ENCODE measurements around the gene GRIK3.

Gene GRIK3

DNA sequence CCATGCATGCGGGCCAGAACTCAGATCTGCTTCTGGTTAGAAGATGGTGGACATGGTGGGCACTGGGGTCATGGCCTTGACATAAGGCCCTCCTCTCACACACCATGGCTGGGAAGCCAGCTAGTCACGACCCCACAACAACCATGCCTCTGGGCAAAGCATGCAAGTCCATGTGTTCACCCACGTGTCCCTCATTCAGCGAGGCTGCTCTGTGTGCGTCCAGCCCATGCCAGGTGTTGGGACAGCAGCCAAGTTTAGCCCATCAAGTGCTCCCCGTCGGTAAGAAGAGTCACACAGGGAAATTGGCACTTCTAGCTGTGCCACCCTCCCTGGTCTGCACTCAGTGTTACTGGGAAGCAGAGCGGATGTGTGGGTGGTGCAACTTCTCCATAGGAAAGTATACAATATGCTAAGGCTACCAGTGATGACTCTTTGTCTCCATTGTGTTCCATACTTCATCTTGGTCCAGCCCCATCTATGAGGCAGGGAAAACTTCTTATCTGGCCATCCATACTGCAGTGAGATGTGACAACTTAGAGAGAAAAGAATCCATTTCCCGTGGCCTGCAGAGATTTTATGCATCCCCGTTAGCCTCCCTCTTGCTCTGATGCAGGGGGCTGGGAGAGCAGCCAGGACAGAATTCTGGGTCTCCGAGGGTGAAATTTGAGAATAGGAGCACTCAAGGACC lies 198.0 kb downstream of the GRIK3 start:
- TF ChIP-seq, protein P1, sequence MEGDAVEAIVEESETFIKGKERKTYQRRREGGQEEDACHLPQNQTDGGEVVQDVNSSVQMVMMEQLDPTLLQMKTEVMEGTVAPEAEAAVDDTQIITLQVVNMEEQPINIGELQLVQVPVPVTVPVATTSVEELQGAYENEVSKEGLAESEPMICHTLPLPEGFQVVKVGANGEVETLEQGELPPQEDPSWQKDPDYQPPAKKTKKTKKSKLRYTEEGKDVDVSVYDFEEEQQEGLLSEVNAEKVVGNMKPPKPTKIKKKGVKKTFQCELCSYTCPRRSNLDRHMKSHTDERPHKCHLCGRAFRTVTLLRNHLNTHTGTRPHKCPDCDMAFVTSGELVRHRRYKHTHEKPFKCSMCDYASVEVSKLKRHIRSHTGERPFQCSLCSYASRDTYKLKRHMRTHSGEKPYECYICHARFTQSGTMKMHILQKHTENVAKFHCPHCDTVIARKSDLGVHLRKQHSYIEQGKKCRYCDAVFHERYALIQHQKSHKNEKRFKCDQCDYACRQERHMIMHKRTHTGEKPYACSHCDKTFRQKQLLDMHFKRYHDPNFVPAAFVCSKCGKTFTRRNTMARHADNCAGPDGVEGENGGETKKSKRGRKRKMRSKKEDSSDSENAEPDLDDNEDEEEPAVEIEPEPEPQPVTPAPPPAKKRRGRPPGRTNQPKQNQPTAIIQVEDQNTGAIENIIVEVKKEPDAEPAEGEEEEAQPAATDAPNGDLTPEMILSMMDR (IDR thresholded peaks at IDR 0.05; ENCODE audit: insufficient read depth, low read length, missing control alignments), result no peak
- no peak for DNase-seq (ENCODE audit: low read depth, low spot score)
- ChIA-PET POLR2A (no interaction called here), CTCF (no interaction called here)
- no peak overlapping the region for H3K4me3 ChIP-seq (ENCODE audit: low read depth, low read length)

DNA sequence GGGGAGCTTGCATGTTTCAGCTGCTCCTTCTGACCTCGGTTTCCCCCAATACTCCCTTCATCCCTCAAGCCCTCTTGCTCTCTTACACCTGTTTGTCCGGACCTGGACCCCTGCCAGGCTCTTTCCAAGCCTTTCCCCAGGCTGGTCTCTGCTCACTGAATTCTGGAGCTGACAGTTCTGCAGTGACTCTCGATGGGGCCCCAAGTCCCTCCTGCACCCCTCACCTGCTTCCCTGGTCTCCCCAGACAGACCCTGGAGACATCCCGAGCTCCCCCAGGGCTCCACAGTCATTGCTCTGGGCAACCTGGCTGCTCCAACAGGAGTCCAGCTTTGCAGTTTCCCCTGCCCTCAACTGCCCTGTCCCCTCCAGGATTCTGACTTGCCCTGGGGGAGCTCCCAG lies 198.6 kb downstream of the GRIK3 start:
- no peak overlapping the region for H3K4me3 ChIP-seq (ENCODE audit: low read depth, low read length)
- TF ChIP-seq, protein P1 (IDR thresholded peaks at IDR 0.05; ENCODE audit: insufficient read depth, low read length, missing control alignments), result no peak
- POLR2A ChIA-PET, result no interaction called here
- CTCF ChIA-PET, result no interaction called here
- no peak for DNase-seq (ENCODE audit: low read depth, low spot score)

DNA sequence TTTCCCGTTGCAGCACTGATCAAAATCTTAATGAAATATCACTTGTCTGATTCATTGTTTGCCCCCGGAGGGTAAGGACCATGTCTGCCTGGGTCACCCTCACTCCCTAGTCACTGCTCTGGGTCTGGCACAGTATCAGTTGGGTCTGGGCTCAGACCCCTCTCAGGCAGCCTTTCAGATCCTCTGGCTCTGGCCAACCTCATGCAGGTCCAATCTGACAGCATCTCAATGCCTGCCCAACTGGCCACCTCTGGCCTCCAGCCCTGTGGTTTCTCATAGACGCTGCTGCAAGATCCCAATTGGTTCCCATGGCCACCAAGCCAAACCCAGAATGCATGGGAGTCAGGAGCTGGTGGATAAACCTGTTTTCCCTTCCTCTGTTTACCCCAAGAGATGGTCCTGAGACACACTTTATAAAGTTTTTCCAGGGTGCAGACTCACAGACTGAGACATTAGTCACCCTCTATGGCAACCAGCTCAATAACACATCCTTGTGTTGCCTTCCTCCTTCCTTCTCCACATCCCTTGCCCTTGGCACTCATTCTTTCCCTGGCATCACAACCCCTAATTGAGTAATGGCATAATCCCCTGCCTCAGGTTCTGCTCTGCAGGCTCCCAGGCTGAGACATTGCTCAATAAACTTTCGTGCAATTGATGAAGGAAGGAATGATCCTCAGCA lies 199.2 kb downstream of the GRIK3 start:
- TF ChIP-seq, protein P1 (IDR thresholded peaks at IDR 0.05; ENCODE audit: insufficient read depth, low read length, missing control alignments), result no peak
- ChIA-PET POLR2A (no interaction called here), CTCF (no interaction called here)
- no peak overlapping the region for H3K4me3 ChIP-seq (ENCODE audit: low read depth, low read length)
- DNase-seq (ENCODE audit: low read depth, low spot score), result no peak

DNA sequence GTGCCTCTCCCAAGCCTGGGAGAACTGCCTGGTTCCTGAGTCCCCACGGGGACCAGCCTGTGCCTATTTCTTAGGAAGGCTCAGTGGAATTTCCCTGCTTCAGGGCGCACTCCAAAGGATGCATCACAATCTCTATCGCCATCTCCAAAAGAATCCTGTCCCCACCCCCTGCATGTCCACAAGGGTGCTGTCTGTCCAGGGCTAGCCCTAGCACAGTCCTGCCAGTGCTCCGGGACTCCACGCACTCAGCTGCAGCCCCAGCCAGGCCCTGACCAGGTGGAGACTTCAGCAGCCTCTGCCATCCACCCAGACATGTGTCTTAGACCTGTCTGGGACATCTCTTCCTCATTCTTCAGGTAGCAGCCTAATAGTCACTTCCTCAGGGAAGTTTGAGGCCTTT lies 199.7 kb downstream of the GRIK3 start:
- DNase-seq (ENCODE audit: low read depth, low spot score), result no peak
- ChIA-PET POLR2A (no interaction called here), CTCF (no interaction called here)
- no peak overlapping the region for H3K4me3 ChIP-seq (ENCODE audit: low read depth, low read length)
- TF ChIP-seq, protein P1 (IDR thresholded peaks at IDR 0.05; ENCODE audit: insufficient read depth, low read length, missing control alignments), result no peak

DNA sequence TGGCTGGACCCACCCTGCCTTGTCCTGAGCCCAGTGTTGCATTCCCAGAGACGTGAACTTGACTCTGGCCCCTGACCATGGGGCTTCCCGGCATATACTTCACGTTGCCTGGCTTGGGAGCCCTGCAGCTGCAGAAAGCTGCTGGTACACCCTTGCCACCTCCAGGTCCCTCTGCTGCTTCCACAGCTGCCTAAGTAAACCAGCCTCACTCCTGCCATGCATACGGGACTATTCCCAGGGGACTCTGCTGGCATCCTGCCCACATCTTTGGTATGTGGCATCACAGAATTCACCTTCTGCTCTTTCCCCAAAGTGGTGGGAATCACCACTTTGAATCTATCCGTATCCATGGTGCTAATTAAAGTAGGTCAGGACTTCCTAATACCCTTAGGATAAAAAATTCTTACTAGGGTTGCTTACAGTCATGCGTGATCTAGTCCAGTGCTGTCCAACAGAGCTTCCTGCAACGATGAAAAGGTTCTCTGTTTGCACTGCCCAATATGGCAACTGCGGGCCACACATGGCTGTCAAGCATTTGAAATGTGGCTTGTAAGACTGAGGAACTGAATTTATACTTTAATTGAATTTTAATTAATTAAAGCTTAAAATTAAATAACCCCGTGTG lies 203.0 kb downstream of the GRIK3 start:
- no peak overlapping the region for H3K4me3 ChIP-seq (ENCODE audit: low read depth, low read length)
- DNase-seq (ENCODE audit: low read depth, low spot score), result no peak
- TF ChIP-seq, protein P1 (IDR thresholded peaks at IDR 0.05; ENCODE audit: insufficient read depth, low read length, missing control alignments), result no peak
- POLR2A ChIA-PET, result no interaction called here
- CTCF ChIA-PET, result no interaction called here

DNA sequence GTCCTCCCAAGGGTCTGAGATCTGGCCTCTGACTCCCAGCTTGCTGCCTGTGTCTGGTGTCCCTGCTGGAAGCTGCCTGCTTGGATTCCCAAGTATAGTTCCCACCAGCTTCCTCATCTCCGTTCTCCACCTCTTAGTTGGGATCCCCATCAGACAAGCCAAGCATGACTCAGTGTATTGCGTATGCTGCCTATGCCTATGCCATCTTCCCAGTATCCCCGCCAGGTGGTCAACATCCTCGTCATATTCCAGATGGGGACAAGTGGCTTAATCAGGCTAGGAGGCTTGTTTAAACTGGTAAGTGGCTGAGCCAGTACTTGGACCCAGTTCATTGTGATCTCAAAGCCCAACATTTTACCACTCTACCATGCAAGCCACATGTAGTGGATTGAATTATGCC lies 204.4 kb downstream of the GRIK3 start:
- H3K4me3 ChIP-seq (ENCODE audit: low read depth, low read length), result no peak overlapping the region
- ChIA-PET POLR2A (no interaction called here), CTCF (no interaction called here)
- TF ChIP-seq, protein P1 (IDR thresholded peaks at IDR 0.05; ENCODE audit: insufficient read depth, low read length, missing control alignments), result no peak
- DNase-seq (ENCODE audit: low read depth, low spot score), result no peak
